Measurements from ENCODE around the gene TTC34.

The TTC34 gene

DNA sequence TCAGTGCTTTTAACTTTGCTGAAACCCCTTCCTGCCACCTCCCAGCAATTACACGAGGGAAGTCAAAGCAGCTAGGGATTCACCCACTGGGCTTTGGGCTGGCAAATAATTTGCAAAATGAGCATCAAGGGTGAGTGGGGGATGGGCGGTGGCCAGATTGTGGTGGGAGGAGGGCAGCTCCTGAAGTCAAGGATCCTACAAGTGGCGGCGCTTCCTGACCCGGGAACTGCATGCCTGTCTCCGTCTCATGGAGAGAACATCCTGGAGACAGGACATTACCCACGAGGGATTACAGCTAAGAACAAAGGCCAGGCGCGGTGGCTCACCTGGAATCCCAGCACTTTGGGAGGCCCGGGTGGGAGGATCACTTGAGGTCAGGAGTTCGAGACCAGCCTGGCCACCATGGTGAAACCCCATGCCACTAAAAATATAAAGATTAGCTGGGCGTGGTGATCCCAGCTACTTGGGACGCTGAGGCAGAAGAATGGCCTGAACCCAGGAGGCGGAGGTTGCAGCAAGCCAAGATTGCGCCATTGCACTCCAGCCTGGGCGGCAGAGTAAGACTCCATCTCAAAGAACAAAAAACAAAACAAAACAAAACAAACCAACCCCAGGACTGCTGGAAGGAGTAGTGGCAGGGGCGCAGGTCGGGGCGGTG is 12.9 kb downstream of the TTC34 start:
- no peaks in the 10 kb centered on the region for H3K36me3 ChIP-seq (ENCODE audit: control insufficient read depth in 1 of 2, insufficient read depth in 2 of 2, low read length in 2 of 2)
- H3K27me3 ChIP-seq (ENCODE audit: low read depth, low read length) = peaks cover 15% of the 10 kb centered on the region
- H3K27ac ChIP-seq (ENCODE audit: low read length) = no peak overlapping the region
- no peaks in the 10 kb centered on the region for H3K4me1 ChIP-seq (ENCODE audit: control insufficient read depth in 1 of 2, insufficient read depth in 2 of 2, low read length in 2 of 2)
- H3K9me3 ChIP-seq (ENCODE audit: control insufficient read depth in 1 of 2, low read length in 2 of 2) = peaks cover 3 to 17% of the 10 kb centered on the region in 2 donors
- H3K4me3 ChIP-seq (ENCODE audit: low read depth in 1 of 2, low read length in 2 of 2) = no peak overlapping the region

DNA sequence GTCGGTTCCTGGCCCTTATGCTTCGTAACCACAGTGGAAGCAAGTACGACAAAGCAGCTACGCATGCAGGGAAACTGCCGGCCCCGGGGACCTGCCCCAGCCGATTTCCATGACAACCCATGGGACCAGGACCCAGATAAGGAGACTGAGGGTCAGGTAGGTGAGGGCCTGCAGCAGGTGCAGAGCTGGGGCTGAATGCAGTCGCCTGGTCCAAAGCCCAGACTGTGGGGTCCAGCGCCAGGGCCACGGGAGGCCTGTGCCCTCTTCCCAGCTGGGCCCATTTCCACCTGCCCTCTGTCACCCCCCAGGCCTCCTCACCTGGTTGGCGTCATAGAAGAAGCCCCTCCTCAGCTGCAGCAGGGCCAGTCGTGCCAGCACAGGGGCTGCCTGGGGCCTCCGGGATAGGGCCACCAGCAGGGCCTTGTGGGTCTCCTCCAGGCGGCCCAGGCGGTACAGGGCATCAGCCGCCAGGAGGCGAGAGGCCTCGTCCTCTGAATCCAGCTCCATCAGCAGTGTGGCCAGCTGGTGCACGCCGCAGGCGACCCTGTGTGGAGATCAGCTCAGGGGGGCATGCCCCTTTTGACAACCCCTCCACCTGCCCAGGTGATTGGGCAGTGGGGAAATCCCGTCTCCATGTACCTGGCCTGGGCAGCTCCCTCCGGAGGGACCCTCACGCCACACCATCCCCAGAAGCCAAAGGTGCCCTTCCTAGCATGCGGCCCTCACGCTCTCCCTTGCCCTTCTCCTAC is 14.2 kb downstream of the TTC34 start:
- no peak overlapping the region for H3K27ac ChIP-seq (ENCODE audit: low read length)
- H3K27me3 ChIP-seq (ENCODE audit: low read depth, low read length) = peaks cover 15% of the 10 kb centered on the region
- no peaks in the 10 kb centered on the region for H3K36me3 ChIP-seq (ENCODE audit: control insufficient read depth in 1 of 2, insufficient read depth in 2 of 2, low read length in 2 of 2)
- no peak overlapping the region for H3K4me3 ChIP-seq (ENCODE audit: low read depth in 1 of 2, low read length in 2 of 2)
- no peaks in the 10 kb centered on the region for H3K4me1 ChIP-seq (ENCODE audit: control insufficient read depth in 1 of 2, insufficient read depth in 2 of 2, low read length in 2 of 2)
- H3K9me3 ChIP-seq (ENCODE audit: control insufficient read depth in 1 of 2, low read length in 2 of 2) = peaks cover 0 to 17% of the 10 kb centered on the region in 2 donors

DNA sequence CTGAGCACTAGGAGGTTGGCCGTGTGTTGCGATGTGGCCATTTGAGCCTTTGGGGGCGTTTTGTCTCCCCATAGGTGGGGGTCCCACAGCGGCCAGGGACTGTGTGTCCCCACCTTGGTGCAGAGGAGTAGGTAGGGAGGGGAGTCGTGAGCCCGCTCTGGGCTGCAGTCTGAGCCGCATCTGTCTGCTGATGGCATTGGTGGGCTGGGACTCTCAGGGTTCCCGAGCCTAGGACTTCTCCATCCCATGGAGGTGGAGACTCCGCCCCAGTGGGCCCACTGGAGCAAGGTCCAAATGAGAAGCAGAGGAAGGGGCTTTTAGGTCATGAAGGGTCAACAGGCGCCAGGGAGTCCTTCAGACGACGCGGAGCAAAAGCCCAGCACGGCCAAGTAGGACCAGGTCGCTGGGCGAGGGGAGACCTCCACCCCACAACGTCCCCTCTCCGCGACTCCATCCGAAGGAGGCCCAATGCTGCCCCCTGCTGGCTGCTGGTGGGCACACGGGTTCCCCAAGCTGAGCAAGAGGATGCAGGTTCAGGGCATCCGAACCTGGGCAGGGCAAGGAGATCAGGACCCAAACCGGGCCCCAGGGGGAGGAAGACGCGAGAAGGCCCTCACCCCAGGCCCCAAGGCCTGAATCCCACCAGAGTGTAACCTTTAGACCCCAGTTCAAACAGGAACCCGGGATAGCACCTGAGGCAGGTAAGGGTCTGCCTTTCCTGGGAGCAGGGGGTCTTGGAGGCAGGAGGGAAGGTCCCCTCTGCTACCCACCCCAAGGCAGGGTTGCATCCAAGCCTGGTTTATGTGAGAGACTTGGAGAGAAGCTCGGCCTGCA is 14.9 kb downstream of the TTC34 start:
- H3K36me3 ChIP-seq (ENCODE audit: control insufficient read depth in 1 of 2, insufficient read depth in 2 of 2, low read length in 2 of 2) = no peaks in the 10 kb centered on the region
- peaks cover 15% of the 10 kb centered on the region for H3K27me3 ChIP-seq (ENCODE audit: low read depth, low read length)

DNA sequence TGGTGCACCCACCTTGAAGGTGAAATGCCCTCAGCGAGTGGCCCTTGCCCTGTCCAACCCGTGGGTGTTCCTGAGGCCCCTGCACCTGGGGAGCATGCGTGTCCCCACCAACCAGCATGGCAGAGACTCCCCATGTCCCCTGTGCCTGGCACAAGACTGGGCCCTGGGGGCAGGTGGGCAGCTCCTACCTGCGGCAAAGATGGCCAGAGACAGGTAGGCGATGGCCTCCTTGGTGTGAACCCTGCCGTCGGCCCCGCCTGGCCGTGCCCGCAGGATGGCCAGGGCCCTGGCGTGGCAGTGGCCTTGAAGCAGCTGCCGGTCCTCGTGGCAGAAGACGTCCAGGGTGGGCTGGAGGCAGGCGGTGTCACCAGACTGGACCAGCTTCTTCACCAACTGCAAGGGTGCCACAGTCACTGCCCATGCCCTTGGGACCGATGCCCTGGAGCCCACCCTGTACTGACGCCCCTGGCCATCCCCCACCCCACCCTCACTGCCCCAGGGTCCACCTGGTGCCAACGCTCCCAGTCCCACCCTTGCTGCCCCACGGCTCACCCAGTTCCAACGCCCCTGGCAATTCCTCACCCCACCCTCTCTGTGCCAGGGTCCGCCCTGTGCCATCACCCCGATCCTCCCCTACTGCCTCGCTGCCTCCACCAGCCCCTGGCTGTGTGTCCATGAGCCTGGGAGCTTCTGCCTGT is 15.7 kb downstream of the TTC34 start:
- Histone ChIP-seq H3K27ac (ENCODE audit: low read length) (no peak overlapping the region), H3K4me3 (ENCODE audit: low read depth in 1 of 2, low read length in 2 of 2) (no peak overlapping the region), H3K27me3 (ENCODE audit: low read depth, low read length) (peaks cover 13% of the 10 kb centered on the region), H3K36me3 (ENCODE audit: control insufficient read depth in 1 of 2, insufficient read depth in 2 of 2, low read length in 2 of 2) (no peaks in the 10 kb centered on the region), H3K9me3 (ENCODE audit: control insufficient read depth in 1 of 2, low read length in 2 of 2) (peaks cover 9 to 24% of the 10 kb centered on the region in 2 donors), H3K4me1 (ENCODE audit: control insufficient read depth in 1 of 2, insufficient read depth in 2 of 2, low read length in 2 of 2) (no peaks in the 10 kb centered on the region)

More for the DNA sequence above, 14.9 kb downstream of the TTC34 start:
- H3K4me3 ChIP-seq (ENCODE audit: low read depth in 1 of 2, low read length in 2 of 2) = no peak overlapping the region
- no peak overlapping the region for H3K27ac ChIP-seq (ENCODE audit: low read length)
- H3K9me3 ChIP-seq (ENCODE audit: control insufficient read depth in 1 of 2, low read length in 2 of 2) = peaks cover 3 to 18% of the 10 kb centered on the region in 2 donors
- H3K4me1 ChIP-seq (ENCODE audit: control insufficient read depth in 1 of 2, insufficient read depth in 2 of 2, low read length in 2 of 2) = no peaks in the 10 kb centered on the region

DNA sequence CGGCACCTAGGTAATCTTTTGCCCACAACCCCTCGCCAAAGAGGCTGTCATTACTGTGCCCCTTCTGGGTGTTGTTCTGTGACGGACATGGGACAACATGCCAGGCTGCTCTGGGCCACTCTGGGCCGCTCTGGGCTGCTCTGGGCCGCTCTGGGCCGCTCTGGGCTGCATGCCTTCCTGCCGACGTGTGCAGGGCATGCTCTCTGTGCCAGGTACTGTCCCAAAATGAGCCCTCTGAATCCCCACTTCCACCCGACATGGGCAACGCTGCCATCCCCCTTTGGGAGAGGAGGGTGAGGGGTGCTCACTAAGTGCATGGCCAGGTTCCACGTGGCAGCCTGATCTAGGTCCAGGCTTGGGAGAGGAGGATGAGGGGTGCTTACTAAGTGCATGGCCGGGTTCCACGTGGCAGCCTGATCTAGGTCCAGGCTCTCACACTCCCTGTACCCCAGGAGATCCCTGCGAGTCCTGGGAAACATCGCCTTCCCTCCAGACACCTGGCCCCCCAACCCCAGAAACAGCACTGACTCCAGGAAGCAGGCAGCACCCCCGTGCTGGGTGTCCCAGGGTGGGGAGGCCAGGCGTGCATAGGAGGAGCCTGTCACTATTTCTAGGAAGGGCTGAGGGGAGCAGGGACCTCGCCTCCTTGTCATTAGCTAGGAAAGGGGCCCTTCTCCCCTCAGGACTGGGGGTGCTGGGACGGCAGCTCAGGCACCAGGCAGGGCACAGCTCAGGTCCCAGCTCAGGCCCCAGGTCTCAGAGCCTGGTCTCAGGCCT is 16.5 kb downstream of the TTC34 start:
- Histone ChIP-seq H3K36me3 (ENCODE audit: control insufficient read depth in 1 of 2, insufficient read depth in 2 of 2, low read length in 2 of 2) (no peaks in the 10 kb centered on the region), H3K4me3 (ENCODE audit: low read depth in 1 of 2, low read length in 2 of 2) (no peak overlapping the region), H3K4me1 (ENCODE audit: control insufficient read depth in 1 of 2, insufficient read depth in 2 of 2, low read length in 2 of 2) (no peaks in the 10 kb centered on the region), H3K27ac (ENCODE audit: low read length) (no peak overlapping the region), H3K9me3 (ENCODE audit: control insufficient read depth in 1 of 2, low read length in 2 of 2) (peaks cover 9 to 30% of the 10 kb centered on the region in 2 donors), H3K27me3 (ENCODE audit: low read depth, low read length) (peaks cover 13% of the 10 kb centered on the region)

DNA sequence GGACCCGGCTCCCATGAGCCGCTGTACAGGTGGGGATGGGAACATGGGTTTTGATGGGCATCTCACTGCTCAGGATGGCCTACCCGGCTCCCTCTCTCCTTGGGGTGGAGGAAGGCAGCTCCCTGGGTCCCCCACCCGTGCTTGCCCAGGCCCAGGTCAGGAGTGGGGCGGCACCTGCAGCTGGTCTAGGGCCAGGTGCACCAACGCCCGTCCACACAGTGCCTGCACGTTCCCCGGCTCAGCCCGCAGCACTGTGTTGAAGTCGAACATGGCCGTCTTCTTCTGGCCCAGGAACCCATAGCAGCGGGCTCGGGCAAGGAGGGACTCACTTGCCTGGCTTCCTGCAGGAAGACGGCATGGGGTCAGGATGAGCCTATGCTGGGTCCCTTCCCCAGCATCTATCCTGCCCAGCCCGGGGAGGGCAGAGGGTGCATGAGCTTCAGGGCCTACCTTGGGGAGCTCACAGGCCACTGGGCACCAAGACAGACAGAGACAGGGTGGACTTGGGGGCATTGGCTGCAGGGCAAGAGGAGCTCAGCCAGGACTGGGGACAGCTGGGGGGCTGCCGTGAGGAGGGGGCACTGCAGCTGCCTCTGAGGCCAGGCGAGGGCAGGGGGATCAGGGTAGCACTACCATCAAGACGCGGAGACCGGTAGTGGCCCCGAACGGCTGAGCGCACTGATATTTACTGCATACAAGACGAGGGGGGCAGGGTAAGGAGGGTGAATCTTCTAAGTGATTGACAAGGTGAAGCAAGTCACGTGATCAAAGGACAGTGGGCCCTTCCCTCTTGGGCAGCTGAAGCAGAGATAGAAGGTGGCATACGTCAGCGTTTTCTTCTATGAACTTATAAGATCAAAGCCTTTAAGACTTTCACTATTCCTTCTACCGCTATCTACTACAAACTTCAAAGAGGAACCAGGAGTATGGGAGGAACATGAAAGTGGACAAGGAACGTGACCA is 17.8 kb downstream of the TTC34 start:
- Histone ChIP-seq H3K36me3 (ENCODE audit: control insufficient read depth in 1 of 2, insufficient read depth in 2 of 2, low read length in 2 of 2) (no peaks in the 10 kb centered on the region), H3K4me3 (ENCODE audit: low read depth in 1 of 2, low read length in 2 of 2) (no peak overlapping the region), H3K9me3 (ENCODE audit: control insufficient read depth in 1 of 2, low read length in 2 of 2) (peaks cover 9 to 30% of the 10 kb centered on the region in 2 donors), H3K4me1 (ENCODE audit: control insufficient read depth in 1 of 2, insufficient read depth in 2 of 2, low read length in 2 of 2) (no peaks in the 10 kb centered on the region), H3K27me3 (ENCODE audit: low read depth, low read length) (peaks cover 13% of the 10 kb centered on the region), H3K27ac (ENCODE audit: low read length) (no peak overlapping the region)

DNA sequence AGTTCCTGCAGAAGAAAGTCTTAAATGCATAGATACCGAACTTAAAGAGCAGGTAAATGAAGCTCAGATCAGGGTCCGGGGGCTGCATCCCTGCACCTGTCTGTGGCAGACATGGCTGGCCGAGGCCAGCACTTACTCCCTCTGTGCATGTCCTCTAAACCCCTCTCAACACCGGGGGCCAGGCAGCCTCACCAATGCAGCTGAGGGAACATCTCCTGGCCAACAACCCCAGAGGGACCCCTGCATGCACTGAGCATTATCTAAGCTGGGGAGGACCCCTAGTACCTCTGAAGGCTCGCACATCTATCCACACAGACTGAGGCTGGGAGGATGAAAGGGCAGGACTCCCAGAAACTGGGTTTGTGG is 18.4 kb downstream of the TTC34 start:
- no peaks in the 10 kb centered on the region for H3K4me1 ChIP-seq (ENCODE audit: control insufficient read depth in 1 of 2, insufficient read depth in 2 of 2, low read length in 2 of 2)
- H3K27me3 ChIP-seq (ENCODE audit: low read depth, low read length) = peaks cover 10% of the 10 kb centered on the region

DNA sequence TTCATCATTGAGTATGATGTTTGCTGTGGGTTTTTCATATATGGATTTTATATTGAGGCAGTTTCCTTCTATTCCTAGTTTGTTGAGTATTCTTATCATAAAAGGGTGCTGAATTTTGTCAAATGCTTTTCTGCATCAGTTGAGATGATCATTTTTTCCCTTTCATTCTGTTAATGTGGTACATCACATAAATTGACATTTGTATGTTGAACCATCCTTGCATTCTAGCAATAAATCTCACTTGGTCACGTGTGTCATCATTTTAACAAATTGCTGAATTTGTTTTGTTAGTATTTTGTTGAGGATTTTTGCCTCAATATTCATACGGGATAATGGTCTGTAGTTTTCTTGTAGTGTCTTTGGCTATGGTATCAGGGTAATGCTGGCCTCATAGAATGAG is 19.9 kb downstream of the TTC34 start:
- H3K27me3 ChIP-seq (ENCODE audit: low read depth, low read length) = no peaks in the 10 kb centered on the region
- no peak overlapping the region for H3K4me3 ChIP-seq (ENCODE audit: low read depth in 1 of 2, low read length in 2 of 2)
- no peak overlapping the region for H3K27ac ChIP-seq (ENCODE audit: low read length)
- peaks cover 9 to 30% of the 10 kb centered on the region in 2 donors for H3K9me3 ChIP-seq (ENCODE audit: control insufficient read depth in 1 of 2, low read length in 2 of 2)
- no peaks in the 10 kb centered on the region for H3K4me1 ChIP-seq (ENCODE audit: control insufficient read depth in 1 of 2, insufficient read depth in 2 of 2, low read length in 2 of 2)
- no peaks in the 10 kb centered on the region for H3K36me3 ChIP-seq (ENCODE audit: control insufficient read depth in 1 of 2, insufficient read depth in 2 of 2, low read length in 2 of 2)

More for the DNA sequence above, 18.4 kb downstream of the TTC34 start:
- Histone ChIP-seq H3K9me3 (ENCODE audit: control insufficient read depth in 1 of 2, low read length in 2 of 2) (peaks cover 9 to 30% of the 10 kb centered on the region in 2 donors), H3K36me3 (ENCODE audit: control insufficient read depth in 1 of 2, insufficient read depth in 2 of 2, low read length in 2 of 2) (no peaks in the 10 kb centered on the region), H3K27ac (ENCODE audit: low read length) (no peak overlapping the region), H3K4me3 (ENCODE audit: low read depth in 1 of 2, low read length in 2 of 2) (no peak overlapping the region)

DNA sequence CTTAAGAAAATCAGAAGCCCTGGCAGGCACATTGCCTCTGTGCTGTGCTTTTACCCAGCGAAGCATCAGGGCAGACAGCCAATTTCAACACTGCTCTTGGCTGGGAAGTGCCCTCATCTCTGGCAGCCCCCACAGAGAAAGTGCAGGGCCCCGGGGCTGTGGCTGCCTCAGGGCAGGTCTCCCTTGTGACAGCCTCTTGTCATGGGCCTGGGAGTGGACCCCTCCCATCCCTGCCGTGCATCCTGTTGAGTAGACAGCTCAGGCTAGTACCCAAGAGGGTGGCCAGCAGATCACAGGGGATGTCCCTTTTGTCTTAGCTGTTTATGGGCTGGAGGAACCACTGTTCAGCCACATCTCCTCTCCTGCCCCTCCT is 23.3 kb downstream of the TTC34 start:
- no peak overlapping the region for H3K27ac ChIP-seq (ENCODE audit: low read length)
- H3K36me3 ChIP-seq (ENCODE audit: control insufficient read depth in 1 of 2, insufficient read depth in 2 of 2, low read length in 2 of 2) = no peaks in the 10 kb centered on the region
- H3K9me3 ChIP-seq (ENCODE audit: control insufficient read depth in 1 of 2, low read length in 2 of 2) = peaks cover 9 to 25% of the 10 kb centered on the region in 2 donors
- H3K27me3 ChIP-seq (ENCODE audit: low read depth, low read length) = no peaks in the 10 kb centered on the region
- H3K4me1 ChIP-seq (ENCODE audit: control insufficient read depth in 1 of 2, insufficient read depth in 2 of 2, low read length in 2 of 2) = no peaks in the 10 kb centered on the region
- no peak overlapping the region for H3K4me3 ChIP-seq (ENCODE audit: low read depth in 1 of 2, low read length in 2 of 2)
